Endodermal cell (in vitro differentiated cells): Measurements from ENCODE around the gene AGXT2. TPM values are rescaled to one million over a fixed set of nuclear protein-coding genes. Genes with fewer than 3 reads are reported as not detected.
"Not testable (repeated sequence)": the region's sequence is repeated elsewhere in the genome, so short reads cannot be mapped to it uniquely, and the experiment has no call there.

ENCODE experiments used
- DNase-seq: peaks from one replicate; pipeline ENCODE4 v3.0.0-alpha.2; 2017
- H3K27ac ChIP-seq: 2 replicates; pipeline ENCODE4 v1.5.1; 2013; ENCODE audit warnings: mild to moderate bottlenecking, low read depth, low read length, moderate library complexity
- H3K27me3 ChIP-seq: 2 replicates; pipeline ENCODE4 v1.6.1; 2013; ENCODE audit warnings: mild to moderate bottlenecking, low read length, moderate library complexity; ENCODE audit not compliant: insufficient read depth, control insufficient read depth, poor library complexity, severe bottlenecking
- H3K36me3 ChIP-seq: 2 replicates; pipeline ENCODE4 v1.7.0; 2013; ENCODE audit warnings: mild to moderate bottlenecking, low read length, moderate library complexity; ENCODE audit not compliant: control insufficient read depth, insufficient read depth
- H3K4me1 ChIP-seq: one replicate; pipeline ENCODE4 v1.7.0; 2013; ENCODE audit warnings: low read length; ENCODE audit not compliant: control insufficient read depth, insufficient read depth
- H3K4me3 ChIP-seq: 2 replicates; pipeline ENCODE4 v1.5.1; 2013; ENCODE audit warnings: mild to moderate bottlenecking, low read length, moderate library complexity
- H3K9ac ChIP-seq: 2 replicates; pipeline ENCODE4 v1.6.1; 2013; ENCODE audit warnings: mild to moderate bottlenecking, low read length, moderate library complexity; ENCODE audit not compliant: poor library complexity, severe bottlenecking; ENCODE audit errors: extremely low read depth
- H3K9me3 ChIP-seq: 2 replicates; pipeline ENCODE4 v1.6.1; 2013; ENCODE audit warnings: mild to moderate bottlenecking, low read length, moderate library complexity; ENCODE audit not compliant: control insufficient read depth
- H3K27ac Mint-ChIP-seq: 2 replicates; pipeline ENCODE4 v1.8.0; 2020; ENCODE audit warnings: mixed read lengths
- H3K27me3 Mint-ChIP-seq: 2 replicates; pipeline ENCODE4 v1.8.0; 2021; ENCODE audit warnings: mild to moderate bottlenecking, mixed read lengths; ENCODE audit not compliant: insufficient read depth
- H3K36me3 Mint-ChIP-seq: 2 replicates; pipeline ENCODE4 v1.8.0; 2020; ENCODE audit warnings: low read depth, mixed read lengths
- H3K4me1 Mint-ChIP-seq: 2 replicates; pipeline ENCODE4 v1.8.0; 2020; ENCODE audit warnings: mixed read lengths
- H3K4me3 Mint-ChIP-seq: 2 replicates; pipeline ENCODE4 v1.8.0; 2020; ENCODE audit warnings: mild to moderate bottlenecking, moderate library complexity, mixed read lengths
- H3K9me3 Mint-ChIP-seq: 2 replicates; pipeline ENCODE4 v1.8.0; 2020; ENCODE audit warnings: mild to moderate bottlenecking, mixed read lengths
- WGBS, 2 experiments: methylation state at CpG; one replicate each; pipeline versions ENCODE4 v1.1.5 to v1.1.7; 2013; ENCODE audit warnings: missing lambda C conversion rate in 2 of 2, mixed read lengths in 1 of 2; ENCODE audit not compliant: insufficient coverage in 1 of 2, insufficient read length in 1 of 2; 5-methylcytosine and 5-hydroxymethylcytosine counted together
- total RNA-seq, 2 donors: library from RNA; stranded (reverse); fragmentation: NEBNext Ultra II Directional in 1 of 2; extraction: Animal tissue kit (Norgen Biotek cat#: 25700) in 1 of 2; gene quantifications; 2 replicates in 1 of 2; 3 replicates in 1 of 2; pipeline ENCODE4 v1.2.1, GENCODE V29; 2021
- TF ChIP-seq, protein P1 (sequence below): fragments of 200-600 bp; sonication (generic); conservative IDR thresholded peaks from 2 replicates; pipeline ENCODE4 v1.5.0; 2021; ENCODE audit warnings: antibody characterized with exemption, mild to moderate bottlenecking

AGXT2 gene
- total RNA-seq, 2 donors from 2014 or later: not detected

- no peak overlapping the region for H3K27ac Mint-ChIP-seq
- no peaks in the 10 kb centered on the region for H3K27me3 Mint-ChIP-seq
- Histone ChIP-seq H3K9me3 (peaks cover 15% of the 10 kb centered on the region), H3K27ac (no peak overlapping the region), H3K4me1 (no peaks in the 10 kb centered on the region), H3K4me3 (no peak overlapping the region), H3K27me3 (no peaks in the 10 kb centered on the region), H3K36me3 (no peaks in the 10 kb centered on the region), H3K9ac (no peak overlapping the region)
- TF ChIP-seq, protein P1, sequence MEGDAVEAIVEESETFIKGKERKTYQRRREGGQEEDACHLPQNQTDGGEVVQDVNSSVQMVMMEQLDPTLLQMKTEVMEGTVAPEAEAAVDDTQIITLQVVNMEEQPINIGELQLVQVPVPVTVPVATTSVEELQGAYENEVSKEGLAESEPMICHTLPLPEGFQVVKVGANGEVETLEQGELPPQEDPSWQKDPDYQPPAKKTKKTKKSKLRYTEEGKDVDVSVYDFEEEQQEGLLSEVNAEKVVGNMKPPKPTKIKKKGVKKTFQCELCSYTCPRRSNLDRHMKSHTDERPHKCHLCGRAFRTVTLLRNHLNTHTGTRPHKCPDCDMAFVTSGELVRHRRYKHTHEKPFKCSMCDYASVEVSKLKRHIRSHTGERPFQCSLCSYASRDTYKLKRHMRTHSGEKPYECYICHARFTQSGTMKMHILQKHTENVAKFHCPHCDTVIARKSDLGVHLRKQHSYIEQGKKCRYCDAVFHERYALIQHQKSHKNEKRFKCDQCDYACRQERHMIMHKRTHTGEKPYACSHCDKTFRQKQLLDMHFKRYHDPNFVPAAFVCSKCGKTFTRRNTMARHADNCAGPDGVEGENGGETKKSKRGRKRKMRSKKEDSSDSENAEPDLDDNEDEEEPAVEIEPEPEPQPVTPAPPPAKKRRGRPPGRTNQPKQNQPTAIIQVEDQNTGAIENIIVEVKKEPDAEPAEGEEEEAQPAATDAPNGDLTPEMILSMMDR: no peak
- H3K9me3 Mint-ChIP-seq: peaks cover 25% of the 10 kb centered on the region
- no peak for DNase-seq
- no peak overlapping the region for H3K4me3 Mint-ChIP-seq
- 88 to 90% methylated on average over 1 of the region's 2 CpGs for WGBS, 2 experiments
- H3K4me1 Mint-ChIP-seq: no peaks in the 10 kb centered on the region
- peaks cover 3% of the 10 kb centered on the region for H3K36me3 Mint-ChIP-seq
Observed at GRCh38 chr5:34977934-34978613, 69.7 kb downstream of the AGXT2 start.

GRCh38 chr5:34976347-34976746, 71.4 kb downstream of the AGXT2 start:
- H3K9me3 Mint-ChIP-seq: peaks cover 8% of the 10 kb centered on the region
- no peak overlapping the region for H3K4me3 ChIP-seq
- H3K27ac ChIP-seq: no peak overlapping the region
- no peaks in the 10 kb centered on the region for H3K36me3 ChIP-seq
- TF ChIP-seq, protein P1: no peak
- H3K36me3 Mint-ChIP-seq: no peaks in the 10 kb centered on the region
- 81 to 87% methylated on average over 5 of the region's 5 CpGs for WGBS, 2 experiments
- no peak overlapping the region for H3K9ac ChIP-seq
- H3K27me3 Mint-ChIP-seq: no peaks in the 10 kb centered on the region
- no peak overlapping the region for H3K27ac Mint-ChIP-seq
- H3K27me3 ChIP-seq: no peaks in the 10 kb centered on the region
- H3K9me3 ChIP-seq: no peaks in the 10 kb centered on the region
- DNase-seq: no peak
- H3K4me1 ChIP-seq: no peaks in the 10 kb centered on the region
- H3K4me1 Mint-ChIP-seq: no peaks in the 10 kb centered on the region
- no peak overlapping the region for H3K4me3 Mint-ChIP-seq

- not testable (repeated sequence) for H3K4me3 Mint-ChIP-seq, H3K36me3 Mint-ChIP-seq, H3K4me3 ChIP-seq, H3K27me3 Mint-ChIP-seq, H3K27ac Mint-ChIP-seq, H3K9ac ChIP-seq, H3K27ac ChIP-seq, DNase-seq, H3K4me1 ChIP-seq, H3K9me3 Mint-ChIP-seq, H3K36me3 ChIP-seq, H3K27me3 ChIP-seq, H3K9me3 ChIP-seq
- H3K4me1 Mint-ChIP-seq: peaks cover 15% of the 10 kb centered on the region
- WGBS, 2 experiments: 100% methylated on average over 1 of the region's 4 CpGs
Observed at GRCh38 chr5:34971655-34972054, 76.1 kb downstream of the AGXT2 start.

DNA sequence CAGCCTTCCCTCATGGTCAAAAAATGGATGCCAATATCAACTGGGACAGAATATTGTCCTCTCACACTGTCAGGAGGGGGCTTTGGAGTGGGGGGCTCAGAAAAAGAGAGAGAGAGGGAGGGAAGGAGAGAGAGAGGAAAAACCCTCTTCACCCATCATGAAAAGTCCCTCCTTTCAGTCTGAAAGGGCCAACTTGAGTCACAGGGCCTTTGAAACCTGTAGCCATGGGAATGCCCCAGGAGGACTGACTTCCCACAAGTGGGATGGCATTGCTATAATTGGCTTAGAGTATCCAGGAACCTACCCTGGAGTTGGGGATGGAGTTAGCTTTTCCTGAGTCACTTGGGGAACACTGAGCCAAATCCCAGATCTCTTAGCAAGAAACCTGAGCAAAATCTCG, 77.2 kb downstream of the AGXT2 start:
- Histone ChIP-seq H3K4me3 (no peak overlapping the region), H3K9ac (no peak overlapping the region), H3K27me3 (no peaks in the 10 kb centered on the region), H3K36me3 (no peaks in the 10 kb centered on the region), H3K9me3 (peaks cover 16% of the 10 kb centered on the region), H3K27ac (no peak overlapping the region), H3K4me1 (peaks cover 4% of the 10 kb centered on the region)
- H3K4me3 Mint-ChIP-seq: no peak overlapping the region
- peaks cover 10% of the 10 kb centered on the region for H3K9me3 Mint-ChIP-seq
- peaks cover 15% of the 10 kb centered on the region for H3K36me3 Mint-ChIP-seq
- TF ChIP-seq, protein P1: no peak
- peaks cover 15% of the 10 kb centered on the region for H3K4me1 Mint-ChIP-seq
- peak overlapping the region; percentile 79 for H3K27ac Mint-ChIP-seq
- 77% methylated on average over 1 of the region's 1 CpG; no CpG with 5 or more reads in 1 of the 2 experiments for WGBS, 2 experiments
- peak; percentile 51 for DNase-seq
- H3K27me3 Mint-ChIP-seq: no peaks in the 10 kb centered on the region
